DOHH2 (cell line): ENCODE results near the gene ADPRH.
"Not testable (repeated sequence)": the region's sequence is repeated elsewhere in the genome, so short reads cannot be mapped to it uniquely, and the experiment has no call there.

Experiments
- H3F3A ChIP-seq: fragments of 200-600 bp; sonication (generic), shearing (Covaris generic); 2 replicates; pipeline ENCODE4 v1.6.0; 2016; ENCODE audit warnings: antibody characterized with exemption, mild to moderate bottlenecking; ENCODE audit not compliant: control insufficient read depth, insufficient read depth
- H3K27ac ChIP-seq: fragments of 200-600 bp; sonication (generic); 2 replicates; pipeline ENCODE4 v1.5.1; 2014; ENCODE audit warnings: low read depth, mild to moderate bottlenecking, low read length, moderate library complexity
- H3K27me3 ChIP-seq: fragments of 200-600 bp; sonication (generic); 2 replicates; pipeline ENCODE4 v1.6.1; 2014; ENCODE audit warnings: mild to moderate bottlenecking, low read length, mixed read lengths; ENCODE audit not compliant: control insufficient read depth
- H3K36me3 ChIP-seq: fragments of 200-600 bp; sonication (generic); 2 replicates; pipeline ENCODE4 v1.6.1; 2014; ENCODE audit warnings: mild to moderate bottlenecking, low read length, moderate library complexity, mixed read lengths; ENCODE audit not compliant: control insufficient read depth
- H3K4me1 ChIP-seq: fragments of 200-600 bp; sonication (generic); 2 replicates; pipeline ENCODE4 v1.6.1; 2014; ENCODE audit warnings: mild to moderate bottlenecking, low read length, mixed read lengths; ENCODE audit not compliant: control insufficient read depth
- H3K4me2 ChIP-seq: fragments of 200-600 bp; sonication (generic); 2 replicates; pipeline ENCODE4 v1.6.0; 2014; ENCODE audit warnings: mild to moderate bottlenecking, low read length, moderate library complexity
- H3K4me3 ChIP-seq: fragments of 200-600 bp; sonication (generic); 2 replicates; pipeline ENCODE4 v1.5.1; 2014; ENCODE audit warnings: mild to moderate bottlenecking, low read length, mixed read lengths
- H3K79me2 ChIP-seq: fragments of 200-600 bp; sonication (generic); 2 replicates; pipeline ENCODE4 v1.6.1; 2014; ENCODE audit warnings: mild to moderate bottlenecking, low read length, mixed read lengths; ENCODE audit not compliant: control insufficient read depth
- H3K9me2 ChIP-seq: fragments of 200-600 bp; sonication (generic); replicated peaks from 2 replicates; pipeline ENCODE4 v1.6.1; 2014; ENCODE audit warnings: mild to moderate bottlenecking, low read length, mixed read lengths; ENCODE audit not compliant: control insufficient read depth
- H3K9me3 ChIP-seq: fragments of 200-600 bp; sonication (generic); 2 replicates; pipeline ENCODE4 v1.6.1; 2014; ENCODE audit warnings: antibody characterized with exemption, low read length, mixed read lengths; ENCODE audit not compliant: control insufficient read depth, insufficient read depth
- H4K20me1 ChIP-seq: fragments of 200-600 bp; sonication (generic); 2 replicates; pipeline ENCODE4 v1.6.0; 2014; ENCODE audit warnings: low read depth, mild to moderate bottlenecking, antibody characterized with exemption, low read length, moderate library complexity; ENCODE audit not compliant: control insufficient read depth, insufficient read depth
- CTCF ChIP-seq: fragments of 200-600 bp; sonication (generic); IDR thresholded peaks from one replicate; pipeline ENCODE4 v1.5.1; 2014; ENCODE audit warnings: antibody characterized with exemption, mild to moderate bottlenecking, low read depth, low read length; ENCODE audit not compliant: poor library complexity, severe bottlenecking
- EZH2phosphoT487 ChIP-seq: fragments of 200-600 bp; sonication (generic); IDR thresholded peaks from 2 replicates; pipeline ENCODE4 v1.6.1; 2017; ENCODE audit warnings: borderline replicate concordance, mild to moderate bottlenecking, antibody characterized with exemption, low read length, moderate library complexity, mixed read lengths

The ADPRH gene

GRCh38 chr3:119551598-119551997, 27.7 kb upstream of the ADPRH start:
- Histone ChIP-seq H3K27ac (peak overlapping the region; percentile 53), H3K36me3 (peaks cover 24% of the 10 kb centered on the region), H4K20me1 (no peaks in the 10 kb centered on the region), H3K4me2 (peak overlapping the region; percentile 58), H3K4me1 (peaks cover 78% of the 10 kb centered on the region), H3K79me2 (peaks cover 3% of the 10 kb centered on the region; the same call in 1 of the 2 replicates), H3F3A (no peaks in the 10 kb centered on the region), H3K4me3 (peak overlapping the region; percentile 42), H3K9me2 (no peaks in the 10 kb centered on the region), H3K9me3 (no peaks in the 10 kb centered on the region), H3K27me3 (no peaks in the 10 kb centered on the region)
- TF ChIP-seq EZH2phosphoT487: no peak
- no peak for TF ChIP-seq CTCF

- peak overlapping the region; percentile 17 for H3K4me3 ChIP-seq
- H3K36me3 ChIP-seq: peaks cover 36% of the 10 kb centered on the region
- peak overlapping the region; percentile 76 for H3K4me2 ChIP-seq
- not testable (repeated sequence) for H4K20me1 ChIP-seq, H3K27me3 ChIP-seq, H3K9me2 ChIP-seq, H3F3A ChIP-seq, H3K79me2 ChIP-seq, H3K27ac ChIP-seq, H3K9me3 ChIP-seq
- H3K4me1 ChIP-seq: peaks cover 87% of the 10 kb centered on the region
Observed at GRCh38 chr3:119552928-119553327, 26.4 kb upstream of the ADPRH start.

GRCh38 chr3:119553823-119554415, 25.4 kb upstream of the ADPRH start:
- peaks cover 36% of the 10 kb centered on the region for H3K36me3 ChIP-seq
- H3F3A ChIP-seq: no peaks in the 10 kb centered on the region
- H3K9me2 ChIP-seq: no peaks in the 10 kb centered on the region
- peak overlapping the region; percentile 21 for H3K4me3 ChIP-seq
- peaks cover 97% of the 10 kb centered on the region for H3K4me1 ChIP-seq
- TF ChIP-seq EZH2phosphoT487: no peak
- TF ChIP-seq CTCF: no peak
- peak overlapping the region; percentile 76 for H3K4me2 ChIP-seq
- no peak overlapping the region for H3K27ac ChIP-seq
- no peaks in the 10 kb centered on the region for H3K27me3 ChIP-seq
- H4K20me1 ChIP-seq: no peaks in the 10 kb centered on the region
- H3K9me3 ChIP-seq: no peaks in the 10 kb centered on the region
- H3K79me2 ChIP-seq: peaks cover 9% of the 10 kb centered on the region

- H3K27me3 ChIP-seq: no peaks in the 10 kb centered on the region
- TF ChIP-seq CTCF: no peak
- no peak for TF ChIP-seq EZH2phosphoT487
- peaks cover 12% of the 10 kb centered on the region for H3K79me2 ChIP-seq
- no peaks in the 10 kb centered on the region for H3K9me2 ChIP-seq
- peak overlapping the region; percentile 21 for H3K4me3 ChIP-seq
- H3K36me3 ChIP-seq: peaks cover 31% of the 10 kb centered on the region
- no peaks in the 10 kb centered on the region for H3F3A ChIP-seq
- H3K27ac ChIP-seq: no peak overlapping the region
- H3K4me2 ChIP-seq: peak overlapping the region; percentile 76
- H3K4me1 ChIP-seq: peaks cover 96% of the 10 kb centered on the region
- no peaks in the 10 kb centered on the region for H4K20me1 ChIP-seq
- H3K9me3 ChIP-seq: no peaks in the 10 kb centered on the region
Observed at GRCh38 chr3:119555309-119555735, 24.0 kb upstream of the ADPRH start.
